ENCODE measurements around the gene CH25H.

DNA sequence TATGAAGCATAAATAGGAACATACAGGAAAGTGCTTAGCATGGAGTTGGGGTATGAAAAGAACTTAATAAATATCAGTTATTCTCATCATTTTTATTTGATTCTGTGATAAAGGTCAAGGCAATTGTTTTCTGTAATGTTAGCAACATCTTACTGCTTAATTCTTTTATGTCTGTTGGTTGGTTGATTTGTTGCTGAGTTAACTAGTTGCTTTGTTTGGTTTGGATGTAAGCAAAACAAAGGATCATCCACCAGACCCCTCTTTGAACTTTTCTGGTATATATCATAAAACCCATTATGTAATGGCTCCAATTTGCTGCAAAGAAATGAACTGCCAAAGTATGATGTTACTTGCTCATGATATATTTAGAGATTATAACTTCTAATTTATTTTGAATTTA lies 44.5 kb downstream of the CH25H start:
- TF ChIP-seq CTCF (conservative IDR thresholded peaks at IDR 0.05) (no peak), EZH2 (IDR thresholded peaks at IDR 0.05; ENCODE audit: low read depth) (no peak)
